ENCODE data around the gene DPP10.
"Not testable (repeated sequence)": the region's sequence is repeated elsewhere in the genome, so short reads cannot be mapped to it uniquely, and the experiment has no call there.

DPP10 gene

DNA sequence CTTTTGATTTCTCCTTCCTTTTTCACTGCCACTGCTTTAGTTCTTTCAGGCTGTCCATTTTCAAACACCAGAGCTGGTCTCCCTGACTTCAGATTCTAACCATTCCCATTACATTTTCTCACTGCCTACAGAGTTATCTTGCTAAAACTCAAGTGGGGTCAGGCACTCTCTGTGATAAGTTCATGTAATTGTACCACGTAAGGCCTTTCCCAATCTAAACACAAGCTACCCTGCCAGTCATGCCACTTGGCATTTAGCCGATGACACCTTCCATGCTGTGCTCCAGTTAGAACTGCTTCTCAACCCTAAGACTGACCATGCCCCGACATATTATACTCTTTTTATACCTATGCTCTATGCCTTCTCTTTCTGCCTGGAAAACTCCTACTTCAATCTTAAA is 592.4 kb downstream of the DPP10 start:
- no peak for DNase-seq

DNA sequence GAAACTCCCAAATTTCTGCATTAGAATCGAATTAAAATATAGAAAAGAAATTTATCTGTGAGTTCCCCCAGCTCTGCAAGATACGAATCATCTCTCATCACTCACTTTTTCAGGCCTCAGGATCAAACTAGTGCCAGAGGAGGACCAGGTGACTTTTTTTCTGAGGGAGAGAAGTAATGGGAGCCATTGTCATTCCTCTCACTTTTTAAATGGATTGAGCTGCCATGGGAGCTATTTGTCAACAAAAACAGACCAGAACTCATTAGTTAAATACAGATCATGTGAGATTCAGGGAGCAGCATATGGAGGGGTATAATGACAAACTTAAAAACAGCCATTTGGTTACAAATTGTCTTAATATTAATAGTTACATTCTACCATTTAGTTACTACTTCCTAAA is 594.4 kb downstream of the DPP10 start:
- no peak for DNase-seq

DNA sequence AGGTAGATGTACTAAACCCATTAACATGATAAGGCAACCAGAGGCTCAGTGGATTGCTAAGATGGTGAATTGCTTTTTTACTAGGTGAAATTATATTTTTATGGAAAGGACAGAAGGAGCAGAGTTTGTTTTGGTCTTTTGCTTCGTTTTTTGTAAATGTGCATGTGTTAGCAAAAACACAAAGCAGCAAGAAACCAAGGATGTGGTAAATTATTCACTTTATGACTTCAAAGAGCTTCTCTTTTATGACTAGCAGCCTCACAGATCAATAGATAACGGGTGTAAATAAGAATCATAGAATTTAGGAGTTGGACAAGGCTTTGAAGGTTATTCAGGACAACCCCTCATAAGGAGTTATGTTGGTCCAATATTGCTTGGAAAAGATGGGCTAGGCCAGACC is 615.0 kb downstream of the DPP10 start:
- no peak for DNase-seq

DNA sequence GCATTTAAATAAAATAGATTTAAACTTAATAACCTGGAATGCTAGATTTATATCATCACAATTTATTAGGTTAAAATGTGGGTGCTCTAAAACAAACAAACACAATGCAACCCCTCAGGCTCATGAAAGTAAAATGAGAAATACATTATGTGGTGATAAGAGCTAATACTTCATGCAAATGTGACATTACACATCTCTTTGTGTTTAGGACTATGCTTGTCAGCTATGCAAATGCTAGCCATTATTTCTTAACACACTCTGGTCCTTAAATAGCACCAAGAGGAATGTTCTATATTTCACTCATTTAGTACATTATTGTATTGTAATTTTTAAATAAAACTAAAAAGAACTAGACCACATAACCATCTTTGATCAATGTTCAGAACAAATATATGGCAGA is 627.6 kb downstream of the DPP10 start:
- no peak for DNase-seq

DNA sequence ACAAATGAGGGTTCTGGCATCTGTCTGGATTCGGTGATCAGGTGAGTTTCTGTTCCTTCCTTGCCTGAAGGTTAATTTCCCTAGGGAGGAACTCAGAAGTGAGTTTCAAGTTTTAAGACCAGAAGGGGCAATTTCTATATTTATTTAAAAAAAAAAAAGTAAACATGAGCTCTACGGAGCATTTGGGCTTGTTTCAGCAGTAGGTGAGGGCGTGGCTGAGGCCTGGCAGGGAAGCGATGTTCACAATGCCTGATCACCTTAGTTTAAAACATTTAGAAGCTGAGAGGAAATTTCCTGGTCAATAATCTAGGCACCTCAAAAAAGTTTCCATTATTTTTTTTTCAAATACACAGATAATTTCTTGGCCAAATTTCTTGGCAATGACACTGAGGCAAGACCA is 629.1 kb downstream of the DPP10 start:
- no peak for DNase-seq

DNA sequence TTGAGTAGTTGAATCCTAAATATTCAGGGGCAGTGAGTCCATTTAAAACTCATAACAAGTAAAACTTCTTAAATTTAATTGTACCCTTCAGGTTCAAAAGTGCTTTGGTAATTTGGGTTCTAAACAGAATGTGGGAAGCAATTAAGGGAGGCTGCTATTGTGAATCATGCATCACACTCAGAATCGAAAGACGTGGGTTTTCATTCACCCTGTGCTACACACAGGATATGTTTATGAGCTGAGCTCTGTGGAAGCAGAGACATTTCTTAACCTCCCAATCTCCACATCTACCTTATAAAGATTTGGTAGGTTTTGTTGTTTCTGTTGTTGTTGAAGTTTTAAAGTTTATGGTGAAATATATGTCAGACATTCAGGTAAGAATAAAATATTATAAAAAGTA is 633.4 kb downstream of the DPP10 start:
- DNase-seq = no peak

DNA sequence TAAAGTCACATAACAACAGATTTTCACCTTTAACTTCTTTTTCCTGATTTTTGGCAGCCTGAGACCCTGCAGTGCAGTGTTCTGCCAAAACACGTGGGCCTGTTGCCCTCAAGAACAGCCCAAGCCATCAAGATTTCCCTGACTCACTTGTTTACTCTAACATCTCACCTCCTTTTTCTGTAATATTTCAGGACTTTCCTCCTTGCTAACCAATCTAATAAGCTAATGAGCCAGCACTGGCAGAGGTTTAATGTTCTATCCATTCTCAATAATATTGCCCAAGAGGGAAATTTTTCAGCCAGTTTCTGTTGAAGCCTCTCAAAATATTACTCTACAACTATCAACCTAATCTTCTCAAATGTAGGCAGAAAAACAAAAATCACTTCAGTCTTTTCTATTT is 635.2 kb downstream of the DPP10 start:
- DNase-seq = no peak

DNA sequence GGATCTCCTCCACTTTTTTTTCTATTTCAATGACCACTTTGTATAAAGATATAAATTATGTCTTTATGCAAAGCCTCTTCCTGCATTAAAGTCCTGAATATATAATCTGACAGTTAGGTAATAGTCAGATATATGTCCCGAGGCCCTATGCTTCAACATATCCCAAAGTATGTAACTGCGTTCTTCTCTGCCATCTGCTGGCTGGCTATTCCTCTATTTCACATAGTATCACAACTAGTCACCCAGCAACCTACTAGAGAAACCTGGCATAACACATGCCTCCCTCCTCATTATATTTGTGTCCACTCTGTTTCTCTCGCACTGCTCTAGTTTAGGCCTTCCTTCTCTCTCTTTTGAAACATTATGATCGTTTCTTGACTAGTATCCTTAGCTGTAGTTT is 640.8 kb downstream of the DPP10 start:
- DNase-seq = no peak

DNA sequence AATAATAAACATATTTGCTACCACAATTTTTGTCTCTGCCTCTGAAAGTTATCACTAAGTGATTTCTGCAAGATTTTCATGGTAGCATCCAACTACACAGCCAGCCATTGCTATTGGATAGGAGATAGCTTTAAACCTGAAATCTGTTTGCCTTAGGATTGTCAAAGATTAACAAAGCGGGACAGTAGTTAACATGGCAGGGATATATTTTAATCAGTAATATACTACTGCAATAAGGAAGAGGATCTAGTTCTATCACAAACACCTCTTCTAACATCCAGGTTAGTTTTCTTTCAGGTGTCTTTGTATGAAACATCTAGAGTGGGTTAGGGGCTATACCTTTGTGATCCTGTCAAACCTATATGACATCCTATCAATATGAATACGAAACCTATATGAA is 641.3 kb downstream of the DPP10 start:
- no peak for DNase-seq

DNA sequence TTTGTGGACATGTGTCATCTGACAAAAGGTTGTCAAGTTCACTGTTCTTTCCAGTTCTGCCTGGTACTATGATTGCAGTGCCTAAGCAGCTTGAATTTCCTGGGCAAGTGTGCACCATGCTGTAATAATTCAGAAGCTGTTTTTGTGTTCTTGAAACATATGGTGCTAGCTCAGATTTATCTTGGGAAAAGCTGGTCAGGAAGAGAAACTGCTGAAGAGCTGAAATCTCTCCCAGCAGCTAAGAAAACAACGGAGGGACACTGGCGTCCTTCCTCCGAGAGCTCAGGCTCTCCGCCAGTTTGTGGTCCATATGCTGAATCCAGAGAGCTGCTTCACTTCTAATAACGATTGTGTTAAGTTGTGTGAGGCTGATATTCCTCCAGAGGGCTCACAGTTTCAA is 642.0 kb downstream of the DPP10 start:
- DNase-seq = no peak

DNA sequence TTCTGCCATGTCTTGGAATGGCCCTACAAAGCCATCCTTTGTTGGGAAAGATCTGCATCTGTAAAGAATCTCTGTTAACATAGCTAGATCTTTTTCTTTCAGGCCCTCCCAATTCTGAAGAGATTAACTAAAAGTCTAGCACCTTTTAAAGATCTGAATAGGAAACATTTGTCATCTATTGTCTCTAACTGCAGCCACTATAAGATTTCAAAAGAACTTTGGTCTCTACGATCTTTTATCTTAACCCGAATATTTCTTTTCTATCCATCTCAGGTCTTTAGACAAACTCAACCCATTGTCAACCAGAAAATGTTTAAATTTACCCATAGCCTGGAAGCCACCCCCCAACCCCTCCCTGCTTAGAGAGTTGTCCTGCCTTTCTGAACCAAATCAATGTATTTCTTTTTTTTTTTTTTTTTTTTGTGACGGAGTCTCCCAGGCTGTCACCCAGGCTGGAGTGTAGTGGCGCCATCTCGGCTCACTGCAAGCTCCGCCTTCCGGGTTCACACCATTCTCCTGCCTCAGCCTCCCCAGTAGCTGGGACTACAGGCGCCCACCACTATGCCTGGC is 643.7 kb downstream of the DPP10 start:
- not testable (repeated sequence) for DNase-seq

DNA sequence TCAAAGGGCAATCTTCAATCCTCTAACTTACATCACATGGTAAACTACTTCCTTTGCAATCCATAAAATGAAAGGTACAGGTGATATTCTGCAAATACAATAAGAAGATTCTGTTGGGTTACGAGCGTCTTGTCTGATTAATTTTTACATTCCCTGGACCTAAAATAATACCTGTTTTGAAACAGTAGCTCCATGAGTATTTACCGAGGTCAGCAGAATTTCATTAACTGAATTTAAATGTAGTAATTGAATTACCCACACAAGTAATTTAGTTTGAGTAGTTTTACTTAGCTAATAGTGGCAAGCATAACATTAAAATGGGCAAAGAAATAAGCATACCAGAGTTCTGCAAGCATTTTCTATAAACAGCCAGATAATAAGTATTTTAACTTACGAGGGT is 652.0 kb downstream of the DPP10 start:
- no peak for DNase-seq

DNA sequence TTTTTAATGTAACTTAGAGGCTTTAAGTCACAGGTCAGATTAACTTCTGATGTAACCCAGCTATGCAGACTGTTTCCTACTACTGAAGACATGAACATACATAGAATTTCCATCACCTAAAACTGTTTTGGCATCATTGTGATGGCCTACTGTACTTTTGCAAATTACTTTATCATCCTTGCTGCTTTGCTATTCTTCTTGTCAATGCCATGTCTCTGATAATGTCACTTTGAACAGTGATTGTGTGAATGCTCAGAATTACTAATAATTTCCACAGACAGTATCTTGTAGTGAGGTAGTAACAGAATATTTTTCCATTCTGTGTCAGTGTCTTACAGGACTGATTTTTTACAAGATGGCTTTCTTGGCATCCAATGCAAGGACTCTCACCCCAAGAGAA is 663.5 kb downstream of the DPP10 start:
- DNase-seq = no peak

DNA sequence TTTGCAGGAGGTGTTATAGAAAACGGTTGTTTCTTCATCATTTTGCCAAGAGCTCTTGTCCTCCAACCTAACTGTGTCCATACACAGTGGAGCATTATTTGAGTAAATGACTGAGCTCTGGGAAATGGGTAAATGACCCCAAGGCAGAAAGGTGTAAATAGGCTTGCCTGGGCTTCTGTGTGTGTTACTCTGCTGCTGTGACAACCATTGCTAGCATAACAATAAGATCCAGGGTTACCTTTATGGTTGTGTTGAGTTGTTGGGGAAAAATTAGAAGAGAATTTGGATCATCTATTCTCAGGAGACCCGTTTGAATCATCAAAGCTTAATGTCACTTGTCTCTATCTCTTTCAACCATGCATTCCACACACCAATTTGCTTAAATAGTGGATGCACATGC is 672.7 kb downstream of the DPP10 start:
- no peak for DNase-seq

DNA sequence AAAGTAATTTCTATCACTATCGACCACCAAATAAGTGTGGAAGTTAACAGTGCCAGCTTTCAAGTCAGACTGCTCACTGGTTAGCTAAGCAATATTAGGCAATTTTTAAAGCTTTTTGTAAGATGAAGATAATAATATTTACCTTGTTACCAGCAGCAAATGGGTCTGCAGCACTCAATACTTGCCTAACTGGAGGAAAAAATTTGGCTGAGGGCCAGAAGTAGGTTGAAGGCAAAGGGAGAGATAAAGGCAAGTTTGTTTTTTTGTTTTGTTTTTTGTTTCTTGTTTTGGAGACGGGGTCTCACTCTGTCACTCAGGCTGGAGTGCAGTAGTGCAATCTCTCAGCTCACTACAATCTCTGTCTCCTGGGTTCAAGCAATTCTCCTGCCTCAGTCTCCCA is 675.9 kb downstream of the DPP10 start:
- no peak for DNase-seq

DNA sequence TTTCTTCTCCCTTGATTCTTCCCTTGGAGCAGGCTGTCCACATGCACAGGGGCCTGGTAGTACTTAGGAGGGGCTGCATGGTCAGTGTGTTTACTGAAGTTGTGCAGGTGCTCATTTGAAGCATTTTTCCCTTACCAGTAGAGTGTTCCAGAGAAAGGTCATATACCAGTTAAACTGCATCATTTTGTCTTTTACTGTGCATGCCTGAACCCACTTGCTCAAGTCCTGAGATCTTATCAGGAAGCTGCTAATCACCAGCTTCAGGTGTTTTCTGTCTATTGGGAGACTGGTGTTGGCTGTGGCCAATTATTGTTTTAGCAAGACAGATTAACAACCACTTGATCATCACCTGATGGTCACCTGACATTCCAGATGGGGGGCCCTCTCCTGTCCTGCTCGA is 676.6 kb downstream of the DPP10 start:
- DNase-seq = no peak

DNA sequence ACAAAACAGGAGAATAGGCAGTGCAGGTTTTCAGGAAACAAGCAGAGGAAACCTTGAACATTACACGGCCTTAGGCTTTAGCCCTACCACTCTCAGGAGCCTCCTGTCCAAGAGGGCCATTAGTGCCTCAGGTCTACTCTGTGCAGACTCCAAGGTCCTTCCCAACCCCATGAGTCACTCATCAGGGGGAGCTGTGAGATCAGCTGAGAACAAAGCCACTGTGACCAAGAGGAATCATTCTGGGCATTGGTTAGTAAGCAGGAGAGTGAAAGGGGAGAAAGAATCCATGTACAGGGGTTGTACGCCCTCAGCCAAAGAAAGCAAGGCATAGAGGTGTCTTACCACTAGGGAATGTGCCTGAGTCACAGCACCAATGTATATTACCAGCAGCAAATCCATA is 680.3 kb downstream of the DPP10 start:
- no peak for DNase-seq

DNA sequence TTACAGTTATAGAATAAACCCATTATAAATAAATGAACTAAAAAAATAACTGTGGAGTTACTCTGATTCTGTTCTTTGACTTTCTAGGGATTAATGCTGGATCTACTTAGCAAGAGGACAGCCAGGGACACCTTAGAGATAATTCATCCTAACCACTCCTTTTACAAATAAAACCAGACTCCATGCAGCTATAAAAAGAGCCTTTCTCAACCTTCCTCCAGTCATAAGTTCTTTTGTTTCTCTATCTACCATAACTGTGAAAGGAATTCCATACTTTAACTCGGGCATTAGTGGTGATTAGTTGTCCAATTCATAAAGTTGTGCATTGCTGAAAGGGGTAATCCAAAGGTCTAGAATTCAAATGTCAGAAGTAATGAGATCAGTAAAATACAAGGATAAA is 682.4 kb downstream of the DPP10 start:
- no peak for DNase-seq

DNA sequence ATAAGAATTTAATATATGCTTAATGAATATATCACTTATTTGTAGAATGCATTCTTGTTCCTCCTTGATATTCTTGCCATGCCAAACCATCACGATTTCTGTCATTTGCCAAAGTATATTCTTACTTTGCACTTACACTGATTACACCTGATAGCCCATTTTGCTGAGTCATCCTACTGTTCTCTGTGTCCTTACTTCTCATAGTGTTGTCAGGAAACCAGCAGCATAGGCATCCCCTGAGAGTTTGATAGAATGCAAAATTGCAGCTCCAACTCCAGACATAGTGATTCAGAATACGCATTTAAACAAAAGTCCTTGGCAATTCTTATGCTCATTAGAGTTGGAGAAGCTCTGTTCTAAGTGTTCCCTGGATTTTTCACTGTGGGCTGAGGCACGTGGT is 687.1 kb downstream of the DPP10 start:
- DNase-seq = no peak

DNA sequence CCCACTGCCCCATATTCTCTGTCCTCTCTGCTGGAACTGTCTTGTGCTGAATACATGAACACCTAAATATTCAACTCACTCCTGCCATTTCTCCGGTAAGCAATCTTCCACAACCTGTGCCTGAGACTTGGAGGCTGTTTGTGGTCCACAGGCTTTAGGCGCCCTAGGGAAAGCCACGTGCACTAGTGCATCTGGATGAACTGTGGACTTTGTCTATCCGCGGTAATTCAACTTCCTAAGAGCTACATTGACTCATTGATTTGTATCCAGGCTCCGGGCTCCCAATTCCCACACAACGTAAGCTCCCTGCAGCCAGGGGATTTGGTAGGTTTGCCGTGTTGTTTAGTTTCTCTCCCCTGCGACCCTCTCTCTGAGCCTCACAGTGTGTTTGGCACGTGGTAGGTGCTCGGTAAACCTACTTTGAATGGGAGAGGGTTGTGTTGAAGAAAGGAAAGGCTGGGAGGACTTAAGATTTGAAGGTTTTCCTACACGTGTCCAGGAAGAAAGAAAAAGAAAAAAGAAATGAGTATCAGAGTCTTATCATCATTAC is 718.2 kb downstream of the DPP10 start:
- peak; percentile 31 for DNase-seq

DNA sequence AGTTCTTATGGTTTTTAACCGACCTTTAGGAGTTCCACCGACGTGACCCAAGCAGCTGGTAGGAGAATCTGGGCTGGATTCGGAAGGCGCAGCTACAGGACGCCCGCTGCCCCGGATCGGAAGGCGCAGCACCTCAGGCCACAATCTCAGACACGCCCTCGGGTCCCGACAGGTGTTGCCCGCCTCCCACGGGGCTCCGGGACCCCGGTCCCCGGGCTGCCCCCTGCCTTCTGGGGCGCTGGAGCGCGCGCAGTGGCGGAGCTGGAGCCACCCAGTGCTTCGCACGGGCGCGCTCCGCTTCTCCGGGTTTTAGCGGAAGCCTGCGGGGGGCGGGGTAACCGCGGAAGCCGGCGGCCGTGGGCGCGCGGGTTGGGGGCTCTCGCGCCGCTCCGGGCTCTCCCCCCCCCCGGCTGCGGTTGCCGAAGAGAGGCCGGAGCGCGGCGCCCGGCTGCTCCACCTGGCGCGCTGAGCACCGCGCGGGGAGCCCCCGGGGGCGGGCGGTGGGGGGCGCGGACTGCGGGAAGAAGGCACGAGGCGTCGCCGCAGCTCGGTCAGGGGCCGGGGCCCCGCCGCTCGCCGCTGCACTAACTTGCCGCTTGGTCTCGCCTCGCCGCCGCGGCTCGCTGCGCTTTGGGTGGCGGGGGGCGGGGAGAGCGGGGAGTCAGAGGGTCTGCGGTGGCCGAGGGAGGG is 718.8 kb downstream of the DPP10 start:
- DNase-seq = peak; percentile 61

DNA sequence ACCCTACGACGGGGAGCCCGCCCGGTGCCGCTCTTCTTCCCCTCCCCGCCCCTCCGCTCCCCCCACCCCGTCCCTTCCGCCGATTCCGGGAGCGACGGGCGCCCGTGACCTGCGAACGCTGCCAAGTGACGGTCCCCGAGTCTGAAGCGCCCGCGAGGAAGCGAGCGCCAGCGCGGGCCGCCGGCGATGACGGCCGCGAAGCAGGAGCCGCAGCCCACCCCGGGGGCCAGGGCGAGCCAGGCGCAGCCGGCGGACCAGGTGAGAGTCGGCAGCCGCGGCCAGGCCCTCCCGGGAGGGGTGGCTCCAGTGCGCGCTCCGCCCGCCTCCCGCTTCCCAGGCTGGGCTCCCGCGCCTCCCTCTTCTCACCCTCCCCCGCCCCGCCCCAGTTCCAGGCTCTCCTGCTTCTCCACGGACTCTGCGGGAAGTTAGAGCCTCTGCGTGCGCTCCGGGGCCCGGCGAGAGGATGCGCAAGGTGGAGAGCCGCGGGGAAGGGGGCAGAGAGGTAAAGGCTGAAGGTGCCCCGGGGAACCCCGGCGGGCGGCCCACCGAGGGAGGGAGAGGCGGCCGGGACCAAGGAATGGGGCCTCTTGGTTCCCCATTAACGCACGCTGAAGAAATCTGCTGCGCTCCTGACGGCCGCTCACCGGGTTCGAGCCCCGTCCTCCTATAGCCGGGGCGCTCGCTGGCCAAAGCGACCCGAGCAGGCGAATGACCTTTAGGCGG is 719.5 kb downstream of the DPP10 start:
- DNase-seq = peak; percentile 48

DNA sequence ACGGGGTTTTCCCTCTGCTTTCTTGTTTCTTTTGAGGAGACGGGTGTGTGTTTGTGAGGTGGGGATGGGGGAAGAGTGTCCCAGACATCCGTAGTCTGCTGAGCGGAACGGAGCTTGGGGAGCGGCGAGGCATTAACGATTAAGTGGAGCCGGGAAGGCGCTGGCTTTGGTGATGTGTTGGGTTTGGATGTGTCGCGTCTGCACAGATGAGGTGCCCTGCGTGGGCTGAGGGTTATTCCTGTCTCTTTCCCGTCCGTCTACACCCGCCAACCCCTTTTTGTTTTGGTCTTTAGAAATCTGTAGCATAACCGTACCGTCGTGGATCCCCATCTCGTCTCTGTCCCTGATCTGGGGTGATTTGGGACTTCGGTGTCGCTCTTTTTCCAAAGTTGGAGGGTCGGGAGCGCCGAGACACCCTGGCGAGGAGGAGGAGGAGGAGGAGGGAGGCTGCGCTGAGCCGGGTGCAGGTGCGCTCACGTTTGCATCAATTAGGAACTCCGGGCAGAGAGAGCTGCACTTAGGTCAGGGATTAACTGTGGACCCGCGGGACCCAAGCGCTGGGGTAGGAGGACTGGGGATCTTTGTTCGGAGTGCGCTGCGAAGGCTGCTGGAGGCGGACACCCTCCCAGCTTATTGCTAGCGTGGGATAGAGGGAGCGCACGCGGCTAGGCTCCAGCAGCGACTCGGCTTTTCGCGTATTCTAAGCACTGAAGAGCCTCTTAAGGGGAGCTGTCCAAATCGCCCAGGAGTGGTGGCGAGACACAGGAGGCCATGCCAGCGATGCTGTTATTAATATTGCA is 720.3 kb downstream of the DPP10 start:
- peak; percentile 25 for DNase-seq
